Activated CD8-positive, alpha-beta T cell treated with anti-CD3 and anti-CD28 coated beads for 36 hours (primary cell): ENCODE data around the gene PTPRCAP. TPM values are rescaled to one million over a fixed set of nuclear protein-coding genes. Genes with fewer than 3 reads are reported as not detected.

ENCODE experiments used
- ATAC-seq: fragments of 200-7000 bp; cut with Tn5 transposase; one replicate; pipeline ENCODE4 v1.10.0; 2021; ENCODE audit warnings: mild to moderate bottlenecking, moderate library complexity
- CTCF ChIA-PET: fragments of 350-600 bp; sonication (Branson Sonifier 250); formaldehyde crosslinking; loops from one replicate; lab custom pipeline; 2021; ENCODE audit warnings: antibody characterized with exemption; lab: Charles Lee
- POLR2A ChIA-PET: fragments of 350-600 bp; sonication (Branson Sonifier 250); formaldehyde crosslinking; loops from one replicate; lab custom pipeline; 2021; ENCODE audit warnings: antibody characterized with exemption; lab: Charles Lee
- DNase-seq: peaks from one replicate; pipeline ENCODE4 v3.0.0-alpha.2; 2020
- H3K27ac Mint-ChIP-seq: one replicate; pipeline ENCODE4 v1.8.0; 2021; ENCODE audit warnings: mild to moderate bottlenecking, mixed read lengths
- H3K27me3 Mint-ChIP-seq: one replicate; pipeline ENCODE4 v1.8.0; 2021; ENCODE audit warnings: mixed read lengths
- H3K36me3 Mint-ChIP-seq: one replicate; pipeline ENCODE4 v1.8.0; 2021; ENCODE audit warnings: low read depth, mixed read lengths
- H3K4me1 Mint-ChIP-seq: one replicate; pipeline ENCODE4 v1.8.0; 2021; ENCODE audit warnings: low read depth, mixed read lengths
- H3K4me3 Mint-ChIP-seq: one replicate; pipeline ENCODE4 v1.8.0; 2021; ENCODE audit warnings: mild to moderate bottlenecking, moderate library complexity, mixed read lengths
- H3K9me3 Mint-ChIP-seq: one replicate; pipeline ENCODE4 v1.8.0; 2021; ENCODE audit warnings: mixed read lengths
- intact Hi-C: fragments of 100-400 bp; cut with micrococcal nuclease; formaldehyde crosslinking; loops from one replicate; pipeline ENCODE4 v1.10.0; 2022
- total RNA-seq, 2 experiments: library from RNA; stranded (reverse); gene quantifications; one replicate each; pipeline ENCODE4 v1.2.3, GENCODE V29; 2021
- TF ChIP-seq, protein P1 (sequence below): fragments of 200-600 bp; IDR thresholded peaks from one replicate; pipeline ENCODE4 v1.8.0; 2022; ENCODE audit warnings: antibody characterized with exemption, mild to moderate bottlenecking

PTPRCAP gene
- total RNA-seq, 2 experiments from 2014 or later: 107 to 114 TPM

DNA sequence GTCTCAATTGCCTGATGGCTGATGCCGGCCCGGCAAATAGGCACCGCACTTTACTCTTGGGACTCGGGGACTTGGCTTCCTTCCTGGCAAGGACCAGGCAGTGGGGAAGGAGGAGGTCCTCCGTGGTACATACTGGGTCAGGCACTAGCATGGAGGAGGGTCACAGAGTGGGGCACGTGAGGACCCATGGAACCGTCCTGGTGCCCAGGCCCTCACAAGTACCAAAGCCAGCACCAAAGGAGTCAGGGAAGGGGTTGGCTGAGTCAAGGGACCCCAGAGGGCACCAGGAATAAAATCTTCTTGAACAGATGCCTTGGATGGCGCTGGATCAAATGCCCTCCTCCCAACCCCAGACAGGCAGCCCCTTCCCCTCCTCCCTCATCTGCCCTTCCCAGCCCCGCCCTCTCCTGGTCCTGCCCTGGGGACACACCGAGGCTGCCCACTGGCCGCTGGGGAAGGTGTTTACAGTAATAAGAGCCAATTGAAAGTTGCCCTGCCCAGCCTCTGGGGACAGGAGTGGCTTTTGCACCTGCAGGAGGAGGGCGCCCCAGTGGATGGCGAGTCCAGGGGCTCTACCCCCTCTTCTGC lies 27.6 kb downstream of the PTPRCAP start:
- TF ChIP-seq, protein P1, sequence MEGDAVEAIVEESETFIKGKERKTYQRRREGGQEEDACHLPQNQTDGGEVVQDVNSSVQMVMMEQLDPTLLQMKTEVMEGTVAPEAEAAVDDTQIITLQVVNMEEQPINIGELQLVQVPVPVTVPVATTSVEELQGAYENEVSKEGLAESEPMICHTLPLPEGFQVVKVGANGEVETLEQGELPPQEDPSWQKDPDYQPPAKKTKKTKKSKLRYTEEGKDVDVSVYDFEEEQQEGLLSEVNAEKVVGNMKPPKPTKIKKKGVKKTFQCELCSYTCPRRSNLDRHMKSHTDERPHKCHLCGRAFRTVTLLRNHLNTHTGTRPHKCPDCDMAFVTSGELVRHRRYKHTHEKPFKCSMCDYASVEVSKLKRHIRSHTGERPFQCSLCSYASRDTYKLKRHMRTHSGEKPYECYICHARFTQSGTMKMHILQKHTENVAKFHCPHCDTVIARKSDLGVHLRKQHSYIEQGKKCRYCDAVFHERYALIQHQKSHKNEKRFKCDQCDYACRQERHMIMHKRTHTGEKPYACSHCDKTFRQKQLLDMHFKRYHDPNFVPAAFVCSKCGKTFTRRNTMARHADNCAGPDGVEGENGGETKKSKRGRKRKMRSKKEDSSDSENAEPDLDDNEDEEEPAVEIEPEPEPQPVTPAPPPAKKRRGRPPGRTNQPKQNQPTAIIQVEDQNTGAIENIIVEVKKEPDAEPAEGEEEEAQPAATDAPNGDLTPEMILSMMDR: no peak
- Mint-ChIP-seq H3K4me1 (peaks cover 66% of the 10 kb centered on the region), H3K27me3 (no peaks in the 10 kb centered on the region), H3K9me3 (no peaks in the 10 kb centered on the region), H3K27ac (peak overlapping the region; percentile 88), H3K4me3 (peak overlapping the region; percentile 87), H3K36me3 (peaks cover 51% of the 10 kb centered on the region)
- ChIA-PET CTCF (interaction anchor here (3.5 kb wide), 1 partner anchor 10 kb away, joined by 20 read pairs; no protein-coding TSS in a partner anchor), POLR2A (interaction anchor here (0.6 to 3.6 kb wide), 6 partner anchors 9 to 73 kb away, joined by 3 to 75 read pairs (median 16); partner anchors contain the start of genes AIP, GPR152 and PTPRCAP)
- no peak for ATAC-seq
- DNase-seq: no peak
- intact Hi-C loops: loop anchor here (10.0 kb wide), 1 partner anchor 75 kb away; the partner anchor contains the start of gene AIP

DNA sequence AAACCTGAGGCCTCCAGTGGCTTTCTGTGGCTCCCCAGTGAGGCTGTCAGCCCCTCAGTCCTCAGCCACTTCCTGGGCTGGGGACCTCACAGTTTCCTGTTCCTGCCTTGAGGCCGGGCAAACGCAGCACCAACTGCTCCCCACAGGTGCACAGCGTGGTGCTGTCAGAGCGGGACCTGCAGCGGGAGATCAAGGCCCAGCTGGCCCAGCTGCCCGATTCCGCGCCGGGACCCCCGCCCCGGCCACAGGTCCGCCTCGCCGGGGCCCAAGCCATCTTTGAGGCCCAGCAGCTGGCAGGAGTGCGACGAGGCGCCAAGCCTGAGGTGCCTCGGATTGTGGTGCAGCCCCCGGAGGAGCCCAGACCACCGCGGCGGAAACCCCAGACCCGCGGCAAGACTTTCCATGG lies 28.2 kb downstream of the PTPRCAP start:
- POLR2A ChIA-PET: interaction anchor here (0.6 to 3.6 kb wide), 12 partner anchors 9 to 102 kb away, joined by 3 to 75 read pairs (median 4); partner anchors contain the start of genes AIP, GPR152, PTPRCAP and RAD9A
- H3K27me3 Mint-ChIP-seq: no peaks in the 10 kb centered on the region
- ATAC-seq (peak; percentile 63), DNase-seq (peak; percentile 88)
- peak overlapping the region; percentile 87 for H3K4me3 Mint-ChIP-seq
- no peaks in the 10 kb centered on the region for H3K9me3 Mint-ChIP-seq
- intact Hi-C loops: loop anchor here (10.0 kb wide), 1 partner anchor 76 kb away; the partner anchor contains the start of gene AIP
- peaks cover 56% of the 10 kb centered on the region for H3K36me3 Mint-ChIP-seq
- peaks cover 66% of the 10 kb centered on the region for H3K4me1 Mint-ChIP-seq
- peak overlapping the region; percentile 88 for H3K27ac Mint-ChIP-seq
- TF ChIP-seq, protein P1: no peak
- CTCF ChIA-PET: interaction anchor here (1.3 to 3.5 kb wide), 2 partner anchors 10 to 19 kb away, joined by 4 to 20 read pairs; partner anchors contain the start of gene RPS6KB2

DNA sequence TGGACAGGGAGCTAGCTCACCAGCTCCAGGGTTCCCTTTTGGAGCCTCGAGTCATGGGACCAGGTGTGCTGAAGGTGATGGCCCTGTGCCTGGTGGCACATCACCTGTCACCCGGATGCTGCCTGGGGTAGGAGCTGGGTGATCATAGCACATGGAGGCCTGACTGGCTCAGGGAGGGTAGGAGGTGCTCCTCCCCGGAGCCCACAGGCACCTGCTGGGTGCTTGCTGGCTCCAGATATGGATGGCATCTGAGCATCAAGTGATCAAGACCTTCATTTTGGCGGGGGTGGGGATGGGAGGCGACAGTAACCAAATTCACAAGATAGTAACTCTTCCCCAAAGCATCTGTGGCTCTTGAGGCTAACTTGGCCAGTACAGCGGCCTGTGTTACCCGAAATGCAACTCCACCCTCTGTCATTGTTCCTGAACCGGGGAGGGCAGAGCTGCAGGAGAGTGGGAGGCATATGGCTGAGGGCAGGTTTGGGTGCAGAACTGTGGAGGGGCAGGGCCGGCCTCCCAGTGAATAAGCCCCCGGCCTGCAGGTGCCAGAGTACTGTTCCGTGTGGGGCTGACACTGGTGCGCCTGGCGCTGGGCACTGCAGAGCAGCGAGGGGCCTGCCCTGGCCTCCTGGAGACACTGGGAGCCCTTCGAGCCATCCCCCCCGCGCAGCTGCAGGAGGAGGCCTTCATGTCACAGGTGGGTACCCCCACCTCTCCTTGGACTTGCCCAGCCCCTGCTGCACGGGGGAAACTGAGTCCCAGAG lies 28.9 kb downstream of the PTPRCAP start:
- TF ChIP-seq, protein P1: no peak
- Mint-ChIP-seq H3K27me3 (no peaks in the 10 kb centered on the region), H3K36me3 (peaks cover 56% of the 10 kb centered on the region), H3K4me1 (peaks cover 66% of the 10 kb centered on the region), H3K4me3 (peak overlapping the region; percentile 87), H3K27ac (peak overlapping the region; percentile 86), H3K9me3 (no peaks in the 10 kb centered on the region)
- ATAC-seq (peak; percentile 1), DNase-seq (peak; percentile 58)
- POLR2A ChIA-PET: interaction anchor here (0.6 to 3.6 kb wide), 13 partner anchors 10 to 102 kb away, joined by 3 to 75 read pairs (median 4); partner anchors contain the start of genes AIP, PTPRCAP and RAD9A
- CTCF ChIA-PET: interaction anchor here (1.1 to 3.5 kb wide), 4 partner anchors 11 to 99 kb away, joined by 3 to 20 read pairs (median 4); partner anchors contain the start of genes CDK2AP2 and RPS6KB2
- intact Hi-C loops: loop anchor here (10.0 kb wide), 1 partner anchor 76 kb away; the partner anchor contains the start of gene AIP

DNA sequence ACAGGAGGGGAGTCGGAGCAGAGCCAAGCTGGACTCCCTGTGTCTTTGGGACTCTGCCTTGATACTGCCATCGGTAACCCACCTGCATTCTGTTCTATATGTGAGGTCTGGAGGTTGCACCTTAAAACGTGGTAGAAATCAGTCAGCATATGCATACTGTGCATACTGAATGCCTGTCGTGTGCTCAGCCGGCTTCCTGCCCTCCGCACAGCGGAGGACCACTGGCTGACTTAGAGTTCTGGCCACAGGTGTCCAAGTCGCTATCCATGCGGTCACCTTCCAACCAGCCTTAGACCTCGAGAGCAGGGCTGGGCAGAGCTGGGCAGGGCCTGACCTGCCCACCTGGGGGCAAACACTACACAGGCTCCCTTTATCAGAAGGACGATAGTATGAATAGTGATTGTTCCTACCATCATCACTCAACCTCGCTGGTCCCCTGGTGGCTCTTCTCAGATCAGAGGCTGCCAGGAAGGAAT lies 29.8 kb downstream of the PTPRCAP start:
- Mint-ChIP-seq H3K27me3 (no peaks in the 10 kb centered on the region), H3K4me1 (peaks cover 64% of the 10 kb centered on the region), H3K36me3 (peaks cover 56% of the 10 kb centered on the region), H3K4me3 (peak overlapping the region; percentile 87), H3K27ac (peak overlapping the region; percentile 86), H3K9me3 (no peaks in the 10 kb centered on the region)
- intact Hi-C loops: loop anchor here (10.0 kb wide), 1 partner anchor 77 kb away; the partner anchor contains the start of gene AIP
- ATAC-seq (no peak), DNase-seq (no peak)
- TF ChIP-seq, protein P1: no peak
- CTCF ChIA-PET: interaction anchor here (1.1 to 3.5 kb wide), 5 partner anchors 12 to 100 kb away, joined by 3 to 20 read pairs (median 4); partner anchors contain the start of genes CDK2AP2, POLD4 and RPS6KB2
- POLR2A ChIA-PET: interaction anchor here (0.7 to 3.6 kb wide), 14 partner anchors 11 to 100 kb away, joined by 3 to 75 read pairs (median 4); partner anchors contain the start of genes PTPRCAP, RAD9A, RPS6KB2 and TMEM134
